Transverse colon (tissue), 4 donors: Measurements from ENCODE around the gene SEMA3C. TPM values are rescaled to one million over a fixed set of nuclear protein-coding genes. Genes with fewer than 3 reads are reported as not detected.
A peak's percentile ranks its signal among the peaks of the same experiment; 100 is the strongest.

Experiments
- DNase-seq: peaks from one replicate; pipeline ENCODE4 v3.0.0-alpha.2; 2019
- H3K27ac ChIP-seq, 4 donors: fragments of 200-600 bp; sonication (generic); 2 replicates each; pipeline ENCODE4 v1.5.1; 2016 to 2018; ENCODE audit warnings: inconsistent platforms in 4 of 4
- H3K27me3 ChIP-seq: fragments of 200-600 bp; sonication (generic); 2 replicates; pipeline ENCODE4 v1.5.1; 2017; ENCODE audit warnings: inconsistent platforms
- H3K36me3 ChIP-seq, 4 donors: fragments of 200-600 bp; sonication (generic); 2 replicates each; pipeline ENCODE4 v1.5.1; 2017 to 2019; ENCODE audit warnings: inconsistent platforms in 4 of 4
- H3K4me1 ChIP-seq, 4 donors: fragments of 200-600 bp; sonication (generic); 2 replicates each; pipeline ENCODE4 v1.5.1; 2017 to 2020; ENCODE audit warnings: inconsistent platforms in 4 of 4
- H3K4me3 ChIP-seq, 4 donors: fragments of 200-600 bp; sonication (generic); 1 replicate in 1 of 4; 2 replicates in 3 of 4; pipeline versions ENCODE4 v1.5.1 to v1.6.1; 2017 to 2019; ENCODE audit warnings: inconsistent platforms in 4 of 4
- H3K9me3 ChIP-seq, 2 donors: fragments of 200-600 bp; sonication (generic); 2 replicates each; pipeline ENCODE4 v1.5.1; 2017 to 2019; ENCODE audit warnings: inconsistent platforms in 2 of 2
- EP300 ChIP-seq: sonication (generic); formaldehyde crosslinking; IDR thresholded peaks from one replicate; pipeline ENCODE4 v1.6.1; 2017; ENCODE audit warnings: antibody characterized with exemption, low read depth
- POLR2A ChIP-seq: fragments of 450-650 bp; IDR thresholded peaks from one replicate; pipeline ENCODE4 v1.6.1; 2016; ENCODE audit warnings: antibody characterized with exemption, mild to moderate bottlenecking, moderate library complexity
- POLR2AphosphoS5 ChIP-seq, 3 donors: sonication (generic); formaldehyde crosslinking; IDR thresholded peaks; one replicate each; pipeline ENCODE4 v1.6.1; 2016; ENCODE audit warnings: antibody characterized with exemption in 3 of 3
- WGBS, 2 donors: methylation state at CpG; one replicate each; pipeline ENCODE4 v1.1.5; 2018; ENCODE audit warnings: low coverage in 1 of 2; 5-methylcytosine and 5-hydroxymethylcytosine counted together
- in situ Hi-C, 4 donors: fragments of 200-750 bp; cut with MboI; loops; one replicate each; pipeline versions ENCODE4 v1.15.0 to v1.15.1; 2017; ENCODE audit warnings: low sequenced_read_pairs in 3 of 4, low pct_ligation_motif_present in 1 of 4, low pct_unique_long_range_greater_than_20kb in 1 of 4
- intact Hi-C: fragments of 100-400 bp; cut with DNase I; formaldehyde crosslinking; loops from one replicate; pipeline ENCODE4 v1.15.1; 2023; ENCODE audit warnings: low total_unique reads
- total RNA-seq, 4 donors: library from RNA; depleted of rRNA; stranded (reverse); fragments of >200 nt; gene quantifications; one replicate each; pipeline ENCODE4 v1.1.0, GENCODE V29; 2016
- TF ChIP-seq, protein P1 (sequence below), 5 experiments: fragments of 200-600 bp in 3 of 5; fragments of 450-650 bp in 2 of 5; sonication (generic) in 3 of 5; IDR thresholded peaks; 1 replicate in 2 of 5; 2 replicates in 3 of 5; pipeline ENCODE4 v1.5.1; 2016 to 2017; ENCODE audit warnings: antibody characterized with exemption in 5 of 5, inconsistent platforms in 3 of 5, mild to moderate bottlenecking in 2 of 5, moderate library complexity in 1 of 5

Gene SEMA3C
- total RNA-seq, 4 donors from 2014 or later: 34.0 to 83.8 (median 79.9) TPM

DNA sequence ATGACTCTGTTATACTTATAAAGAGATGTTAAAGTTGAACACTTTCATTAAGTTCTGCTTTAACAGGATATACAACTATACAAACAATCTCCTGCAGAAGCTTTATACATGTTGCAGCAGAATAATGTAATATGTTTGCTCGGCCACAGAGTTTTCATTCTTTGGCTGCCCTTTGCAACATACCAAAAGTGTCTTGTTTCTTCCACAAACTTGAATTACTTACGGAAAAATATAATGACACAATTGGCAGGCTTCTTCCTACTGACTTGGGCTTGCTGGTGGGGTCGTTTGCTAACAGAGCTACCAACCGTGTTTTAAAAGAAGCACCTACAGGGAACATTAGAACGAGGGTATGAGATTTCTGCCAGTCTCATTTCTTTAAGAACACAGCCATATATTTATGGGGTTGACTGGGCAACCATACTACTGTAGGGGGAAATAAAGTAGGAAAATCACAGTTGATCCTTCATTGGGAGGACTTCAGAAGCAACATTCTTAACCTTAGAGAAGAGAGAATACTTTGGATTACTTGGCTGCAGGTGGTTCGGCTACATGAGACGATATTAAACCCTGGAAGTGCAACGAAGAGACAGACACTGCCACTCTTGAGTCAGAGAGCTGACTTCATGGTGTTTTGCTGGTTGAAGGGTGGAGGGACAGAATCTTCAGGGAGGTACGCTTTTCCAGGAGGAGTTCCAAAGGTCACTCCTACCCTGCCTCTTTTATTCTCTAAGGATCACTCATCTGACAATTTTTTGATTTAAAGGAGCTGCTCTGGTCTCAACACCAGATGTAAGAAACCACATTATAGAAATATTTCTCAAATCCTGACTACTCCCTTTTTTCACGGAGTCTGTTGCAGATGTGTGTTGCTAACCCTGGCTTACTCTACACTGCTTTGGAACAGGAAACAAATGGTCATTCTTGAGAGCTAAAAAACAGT is 123.9 kb downstream of the SEMA3C start:
- H3K4me3 ChIP-seq: no peak overlapping the region
- in situ Hi-C loops (no loop called here), intact Hi-C loops (no loop called here)
- no peaks in the 10 kb centered on the region for H3K9me3 ChIP-seq
- TF ChIP-seq POLR2AphosphoS5 (IDR thresholded peaks at IDR 0.05): no peak
- TF ChIP-seq POLR2A: no peak
- no peak for TF ChIP-seq EP300
- TF ChIP-seq, protein P1, sequence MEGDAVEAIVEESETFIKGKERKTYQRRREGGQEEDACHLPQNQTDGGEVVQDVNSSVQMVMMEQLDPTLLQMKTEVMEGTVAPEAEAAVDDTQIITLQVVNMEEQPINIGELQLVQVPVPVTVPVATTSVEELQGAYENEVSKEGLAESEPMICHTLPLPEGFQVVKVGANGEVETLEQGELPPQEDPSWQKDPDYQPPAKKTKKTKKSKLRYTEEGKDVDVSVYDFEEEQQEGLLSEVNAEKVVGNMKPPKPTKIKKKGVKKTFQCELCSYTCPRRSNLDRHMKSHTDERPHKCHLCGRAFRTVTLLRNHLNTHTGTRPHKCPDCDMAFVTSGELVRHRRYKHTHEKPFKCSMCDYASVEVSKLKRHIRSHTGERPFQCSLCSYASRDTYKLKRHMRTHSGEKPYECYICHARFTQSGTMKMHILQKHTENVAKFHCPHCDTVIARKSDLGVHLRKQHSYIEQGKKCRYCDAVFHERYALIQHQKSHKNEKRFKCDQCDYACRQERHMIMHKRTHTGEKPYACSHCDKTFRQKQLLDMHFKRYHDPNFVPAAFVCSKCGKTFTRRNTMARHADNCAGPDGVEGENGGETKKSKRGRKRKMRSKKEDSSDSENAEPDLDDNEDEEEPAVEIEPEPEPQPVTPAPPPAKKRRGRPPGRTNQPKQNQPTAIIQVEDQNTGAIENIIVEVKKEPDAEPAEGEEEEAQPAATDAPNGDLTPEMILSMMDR (IDR thresholded peaks at IDR 0.05): no peak
- 73 to 74% methylated on average over 6 to 10 of the region's 10 CpGs for WGBS, 2 donors
- peaks cover 0 to 11% (median 0%) of the 10 kb centered on the region in 4 donors for H3K36me3 ChIP-seq
- H3K4me1 ChIP-seq: peaks cover 0 to 8% (median 2%) of the 10 kb centered on the region in 4 donors
- no peaks in the 10 kb centered on the region for H3K27me3 ChIP-seq
- H3K27ac ChIP-seq: peak overlapping the region in 1 of 4 donors; percentile 6
- no peak for DNase-seq

DNA sequence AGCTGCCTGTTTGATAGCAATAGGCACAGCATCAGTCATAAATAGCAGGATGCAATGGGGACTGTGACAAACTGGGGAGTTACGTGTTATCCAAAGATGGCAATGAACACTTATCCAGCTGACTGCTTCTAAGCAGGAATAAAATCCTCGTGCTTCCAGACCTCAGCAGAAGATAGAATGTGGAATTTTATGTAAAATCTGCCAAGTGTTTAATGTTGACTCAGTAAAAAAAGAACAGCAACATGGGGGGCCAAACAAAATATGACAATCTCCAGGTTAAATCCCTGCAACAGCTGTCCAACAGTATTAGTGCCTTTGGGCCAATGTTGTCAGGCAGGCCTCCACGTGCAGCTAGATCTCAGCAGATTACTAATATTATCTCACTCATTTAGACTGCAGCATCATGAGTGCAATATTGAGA is 127.3 kb downstream of the SEMA3C start:
- no peaks in the 10 kb centered on the region for H3K36me3 ChIP-seq
- H3K27ac ChIP-seq: peak overlapping the region; percentile 52 to 71 (median 68)
- no peaks in the 10 kb centered on the region for H3K27me3 ChIP-seq
- intact Hi-C loops: no loop called here
- H3K9me3 ChIP-seq: no peaks in the 10 kb centered on the region
- peak in 1 of 3 donors; percentile 3 for TF ChIP-seq POLR2AphosphoS5 (IDR thresholded peaks at IDR 0.05)
- TF ChIP-seq EP300: no peak
- TF ChIP-seq, protein P1 (IDR thresholded peaks at IDR 0.05): no peak
- in situ Hi-C loops: no loop called here
- peaks cover 0 to 8% (median 2%) of the 10 kb centered on the region in 4 donors for H3K4me1 ChIP-seq
- no peak overlapping the region for H3K4me3 ChIP-seq
- WGBS, 2 donors: 45 to 66% methylated on average over 2 to 3 of the region's 3 CpGs
- no peak for DNase-seq

DNA sequence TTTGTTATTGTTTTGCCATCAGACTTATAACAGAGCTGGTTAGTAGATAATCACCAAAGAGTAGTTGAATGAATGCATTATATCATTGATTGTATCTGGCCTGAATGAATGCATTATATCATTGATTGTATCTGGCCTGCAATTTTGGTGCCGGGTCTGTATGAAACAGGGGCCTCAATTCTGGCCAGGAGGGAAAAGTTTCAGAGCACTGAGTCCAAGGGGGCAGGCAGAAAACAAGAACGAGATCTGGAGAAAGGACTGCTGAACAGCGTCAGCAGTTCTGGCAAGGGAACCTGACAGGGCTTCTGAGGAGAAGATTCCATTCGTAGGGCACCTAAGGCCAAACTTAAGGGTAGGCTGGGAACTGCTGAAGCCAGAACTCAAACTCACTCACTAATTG is 128.0 kb downstream of the SEMA3C start:
- H3K27me3 ChIP-seq: no peaks in the 10 kb centered on the region
- no peaks in the 10 kb centered on the region for H3K36me3 ChIP-seq
- in situ Hi-C loops (no loop called here), intact Hi-C loops (no loop called here)
- H3K4me1 ChIP-seq: peaks cover 0 to 8% (median 2%) of the 10 kb centered on the region in 4 donors
- no peak overlapping the region for H3K4me3 ChIP-seq
- TF ChIP-seq POLR2AphosphoS5 (IDR thresholded peaks at IDR 0.05) (peak in 2 of 3 donors; percentile 29 to 66), POLR2A (no peak)
- no peaks in the 10 kb centered on the region for H3K9me3 ChIP-seq
- DNase-seq: no peak
- 44 to 58% methylated on average over 4 of the region's 4 CpGs for WGBS, 2 donors
- peak overlapping the region; percentile 52 to 71 (median 68) for H3K27ac ChIP-seq

DNA sequence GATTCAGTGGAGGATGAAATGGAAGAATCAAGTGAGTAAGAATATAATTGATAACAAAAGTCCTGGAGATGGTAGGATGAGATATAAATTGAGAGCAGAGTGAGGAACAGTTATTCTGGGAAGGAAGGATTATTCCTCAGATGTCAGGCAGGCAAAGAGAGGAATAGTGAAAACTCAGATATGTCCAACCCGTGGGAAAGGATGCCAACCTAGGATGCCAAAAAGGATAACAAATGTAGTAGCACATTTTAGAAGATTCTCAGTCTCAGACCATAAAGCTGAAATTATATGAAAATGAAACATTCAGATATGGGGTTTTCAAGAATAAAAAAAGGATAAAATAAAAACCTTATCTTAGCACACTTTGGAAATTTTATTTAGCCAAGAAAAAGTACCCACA is 131.1 kb downstream of the SEMA3C start:
- no peaks in the 10 kb centered on the region for H3K27me3 ChIP-seq
- DNase-seq: no peak
- peak overlapping the region in 1 of 4 donors; percentile 32 for H3K27ac ChIP-seq
- intact Hi-C loops (no loop called here), in situ Hi-C loops (no loop called here)
- no peaks in the 10 kb centered on the region for H3K9me3 ChIP-seq
- no peak for TF ChIP-seq POLR2A
- TF ChIP-seq, protein P1 (IDR thresholded peaks at IDR 0.05): no peak
- TF ChIP-seq POLR2AphosphoS5 (IDR thresholded peaks at IDR 0.05): no peak
- TF ChIP-seq EP300: no peak
- no peak overlapping the region for H3K4me3 ChIP-seq
- peaks cover 0 to 15% (median 3%) of the 10 kb centered on the region in 4 donors for H3K4me1 ChIP-seq
- 70% methylated on average over 1 of the region's 1 CpG for WGBS, 2 donors
- no peaks in the 10 kb centered on the region for H3K36me3 ChIP-seq
